MM.1S (cell line): Measurements from ENCODE around the gene COMP.

Experiments
- DNase-seq: peaks from one replicate; pipeline ENCODE4 v3.0.0-alpha.2; 2015
- H2AFZ ChIP-seq: fragments of 300-600 bp; sonication (generic); 2 replicates; pipeline ENCODE4 v1.6.0; 2016; ENCODE audit warnings: antibody characterized with exemption, low read length
- H3F3A ChIP-seq: fragments of 300-600 bp; sonication (generic); 2 replicates; pipeline ENCODE4 v1.6.1; 2016; ENCODE audit warnings: mild to moderate bottlenecking, antibody characterized with exemption, low read length, moderate library complexity, mixed read lengths; ENCODE audit not compliant: insufficient read depth
- H3K27ac ChIP-seq: fragments of 300-600 bp; sonication (generic); 2 replicates; pipeline ENCODE4 v1.5.1; 2016; ENCODE audit warnings: mild to moderate bottlenecking, low read length
- H3K27me3 ChIP-seq: fragments of 300-600 bp; sonication (generic); replicated peaks from 2 replicates; pipeline ENCODE4 v1.6.0; 2016; ENCODE audit warnings: low read length; ENCODE audit not compliant: insufficient read depth
- H3K36me3 ChIP-seq: fragments of 300-600 bp; sonication (generic); replicated peaks from 2 replicates; pipeline ENCODE4 v1.6.1; 2016; ENCODE audit warnings: mild to moderate bottlenecking, low read length, mixed read lengths; ENCODE audit not compliant: insufficient read depth
- H3K4me1 ChIP-seq: fragments of 300-600 bp; sonication (generic); 2 replicates; pipeline ENCODE4 v1.6.1; 2016; ENCODE audit warnings: low read length, mixed read lengths
- H3K4me2 ChIP-seq: fragments of 300-600 bp; sonication (generic); 2 replicates; pipeline ENCODE4 v1.6.0; 2016; ENCODE audit warnings: low read depth, low read length
- H3K4me3 ChIP-seq: fragments of 300-600 bp; sonication (generic); 2 replicates; pipeline ENCODE4 v1.5.1; 2016; ENCODE audit warnings: low read length, mixed read lengths
- H3K79me2 ChIP-seq: fragments of 300-600 bp; sonication (generic); 2 replicates; pipeline ENCODE4 v1.6.1; 2016; ENCODE audit warnings: mixed run types, low read length, mixed read lengths
- H3K9ac ChIP-seq: fragments of 300-600 bp; sonication (generic); 2 replicates; pipeline ENCODE4 v1.6.1; 2016; ENCODE audit warnings: low read length, mixed read lengths
- H3K9me2 ChIP-seq: fragments of 300-600 bp; sonication (generic); replicated peaks from 2 replicates; pipeline ENCODE4 v1.6.1; 2016; ENCODE audit warnings: mild to moderate bottlenecking, low read length, mixed read lengths; ENCODE audit not compliant: insufficient read depth
- H3K9me3 ChIP-seq: fragments of 300-600 bp; sonication (generic); replicated peaks from 2 replicates; pipeline ENCODE4 v1.6.1; 2016; ENCODE audit warnings: mild to moderate bottlenecking, low read length, mixed read lengths; ENCODE audit not compliant: insufficient read depth
- H4K20me1 ChIP-seq: fragments of 300-600 bp; sonication (generic); 2 replicates; pipeline ENCODE4 v1.6.1; 2016; ENCODE audit warnings: mild to moderate bottlenecking, low read length, moderate library complexity, mixed read lengths; ENCODE audit not compliant: insufficient read depth
- EZH2 ChIP-seq: fragments of 300-600 bp; sonication (generic); optimal IDR thresholded peaks from 2 replicates; pipeline ENCODE3; 2017; ENCODE audit warnings: low read depth, mild to moderate bottlenecking, antibody characterized with exemption, low read length, mixed read lengths
- EZH2phosphoT487 ChIP-seq: fragments of 300-600 bp; sonication (generic); IDR thresholded peaks from 2 replicates; pipeline ENCODE4 v1.6.1; 2018; ENCODE audit warnings: antibody characterized with exemption, low read length
- TF ChIP-seq, protein P1 (sequence below): fragments of 300-600 bp; sonication (generic); IDR thresholded peaks from 2 replicates; pipeline ENCODE4 v1.5.1; 2016; ENCODE audit warnings: antibody characterized with exemption, low read length, mixed read lengths

COMP gene

DNA sequence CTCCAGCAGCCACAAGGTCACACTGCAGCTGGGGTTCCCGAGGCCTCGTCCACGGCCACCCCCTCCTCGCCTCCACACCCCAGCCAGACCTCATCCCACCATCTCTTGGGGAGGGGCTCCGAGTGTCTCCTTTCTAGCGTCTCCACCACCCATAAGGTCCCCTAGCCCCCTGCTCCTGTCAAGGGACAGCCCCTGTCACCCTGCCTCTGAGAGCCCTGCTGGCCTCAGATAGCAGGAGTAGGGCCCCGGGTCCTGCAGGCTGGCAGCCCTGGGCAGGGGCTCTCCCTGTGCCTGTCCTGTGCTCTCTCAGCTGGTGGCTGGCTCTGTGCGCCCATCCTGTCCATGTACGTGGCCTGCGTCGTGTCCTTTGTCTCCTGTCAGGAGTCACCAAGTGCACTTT lies 17.0 kb downstream of the COMP start:
- Histone ChIP-seq H2AFZ (no peak overlapping the region), H3K9me3 (no peaks in the 10 kb centered on the region), H3K79me2 (no peaks in the 10 kb centered on the region), H3F3A (no peaks in the 10 kb centered on the region), H3K4me2 (no peak overlapping the region), H3K4me3 (no peak overlapping the region), H3K9ac (no peak overlapping the region), H3K27me3 (no peaks in the 10 kb centered on the region), H3K9me2 (no peaks in the 10 kb centered on the region), H3K36me3 (no peaks in the 10 kb centered on the region), H3K27ac (no peak overlapping the region), H3K4me1 (peaks cover 10% of the 10 kb centered on the region), H4K20me1 (no peaks in the 10 kb centered on the region)
- TF ChIP-seq EZH2phosphoT487: no peak
- no peak for TF ChIP-seq EZH2
- TF ChIP-seq, protein P1, sequence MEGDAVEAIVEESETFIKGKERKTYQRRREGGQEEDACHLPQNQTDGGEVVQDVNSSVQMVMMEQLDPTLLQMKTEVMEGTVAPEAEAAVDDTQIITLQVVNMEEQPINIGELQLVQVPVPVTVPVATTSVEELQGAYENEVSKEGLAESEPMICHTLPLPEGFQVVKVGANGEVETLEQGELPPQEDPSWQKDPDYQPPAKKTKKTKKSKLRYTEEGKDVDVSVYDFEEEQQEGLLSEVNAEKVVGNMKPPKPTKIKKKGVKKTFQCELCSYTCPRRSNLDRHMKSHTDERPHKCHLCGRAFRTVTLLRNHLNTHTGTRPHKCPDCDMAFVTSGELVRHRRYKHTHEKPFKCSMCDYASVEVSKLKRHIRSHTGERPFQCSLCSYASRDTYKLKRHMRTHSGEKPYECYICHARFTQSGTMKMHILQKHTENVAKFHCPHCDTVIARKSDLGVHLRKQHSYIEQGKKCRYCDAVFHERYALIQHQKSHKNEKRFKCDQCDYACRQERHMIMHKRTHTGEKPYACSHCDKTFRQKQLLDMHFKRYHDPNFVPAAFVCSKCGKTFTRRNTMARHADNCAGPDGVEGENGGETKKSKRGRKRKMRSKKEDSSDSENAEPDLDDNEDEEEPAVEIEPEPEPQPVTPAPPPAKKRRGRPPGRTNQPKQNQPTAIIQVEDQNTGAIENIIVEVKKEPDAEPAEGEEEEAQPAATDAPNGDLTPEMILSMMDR: no peak
- no peak for DNase-seq

DNA sequence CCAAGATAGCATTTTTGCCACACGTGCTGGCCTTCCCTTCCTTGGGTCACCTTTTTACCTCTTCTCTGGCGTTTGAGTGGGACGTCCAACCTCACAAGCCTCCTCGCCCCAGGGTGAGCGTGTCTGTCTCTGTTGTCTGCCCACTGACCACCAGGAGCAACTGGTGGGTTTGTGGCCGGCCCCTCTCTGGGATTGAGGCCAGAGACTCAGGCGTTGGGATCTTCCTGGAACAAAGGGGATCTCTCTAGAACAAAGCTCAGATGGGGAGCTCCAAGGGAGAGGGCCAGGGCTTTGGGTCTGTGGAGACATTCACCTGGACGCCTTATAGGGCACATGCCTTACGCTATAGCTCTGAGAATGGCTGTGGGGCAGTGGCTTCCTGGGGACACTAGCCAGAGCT lies 17.4 kb downstream of the COMP start:
- H3F3A ChIP-seq: no peaks in the 10 kb centered on the region
- H4K20me1 ChIP-seq: no peaks in the 10 kb centered on the region
- no peak overlapping the region for H3K27ac ChIP-seq
- no peak overlapping the region for H3K4me2 ChIP-seq
- H3K36me3 ChIP-seq: no peaks in the 10 kb centered on the region
- no peaks in the 10 kb centered on the region for H3K79me2 ChIP-seq
- H3K9me3 ChIP-seq: no peaks in the 10 kb centered on the region
- no peaks in the 10 kb centered on the region for H3K9me2 ChIP-seq
- no peak overlapping the region for H2AFZ ChIP-seq
- TF ChIP-seq EZH2 (no peak), EZH2phosphoT487 (no peak)
- TF ChIP-seq, protein P1: no peak
- H3K9ac ChIP-seq: no peak overlapping the region
- H3K4me1 ChIP-seq: peaks cover 8% of the 10 kb centered on the region
- H3K4me3 ChIP-seq: no peak overlapping the region
- H3K27me3 ChIP-seq: no peaks in the 10 kb centered on the region
- DNase-seq: no peak

DNA sequence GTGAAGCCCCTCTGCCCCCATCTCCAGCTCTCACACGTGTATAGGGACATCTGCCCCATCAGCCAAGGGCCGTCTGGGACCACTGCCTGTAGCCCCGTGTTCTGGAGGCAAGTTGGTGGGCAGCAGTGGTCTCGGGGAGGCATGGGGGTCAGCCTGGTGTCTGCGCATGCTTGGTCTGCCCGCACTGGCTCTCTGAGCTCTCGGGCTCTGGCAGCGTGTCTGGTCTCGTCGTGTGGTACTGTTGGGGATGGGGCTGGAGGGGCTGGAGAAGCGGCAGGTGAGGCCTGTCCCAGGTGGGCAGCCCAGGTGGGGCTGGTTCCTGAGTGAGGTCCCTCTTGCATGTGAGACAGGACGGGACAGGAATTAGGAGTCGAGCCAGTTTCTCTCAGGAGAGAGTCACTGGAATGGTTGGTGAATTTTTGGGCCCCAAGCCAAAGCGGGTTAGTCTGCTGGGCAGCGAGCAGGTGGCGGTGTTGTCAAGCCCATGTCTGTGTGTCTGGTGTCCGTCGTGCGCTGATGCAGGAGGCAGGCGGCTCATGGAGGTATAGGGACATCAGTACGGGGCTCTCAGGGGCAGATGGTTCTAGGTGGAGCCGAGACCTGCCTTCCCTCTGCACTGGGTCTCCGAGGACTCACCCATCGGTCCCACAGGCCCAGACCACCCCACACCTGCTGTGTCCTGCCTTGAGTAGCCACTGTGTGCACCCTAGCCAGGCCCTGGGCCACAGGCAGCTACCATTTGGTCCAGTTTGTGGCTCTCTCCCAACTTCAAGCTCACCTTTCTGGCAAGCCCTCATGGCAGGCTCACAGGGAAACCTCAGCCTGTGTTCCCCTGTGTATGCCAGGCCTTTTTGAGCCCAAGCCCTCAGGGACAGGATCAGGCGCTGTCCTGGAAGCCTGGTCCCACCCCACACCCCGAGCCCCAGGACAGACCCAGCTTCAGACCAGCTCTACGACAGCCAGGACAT lies 18.2 kb downstream of the COMP start:
- H3K9me2 ChIP-seq: no peaks in the 10 kb centered on the region
- no peak for DNase-seq

More for the DNA sequence above, 18.2 kb downstream of the COMP start:
- Histone ChIP-seq H3K9me3 (no peaks in the 10 kb centered on the region), H3F3A (no peaks in the 10 kb centered on the region), H4K20me1 (no peaks in the 10 kb centered on the region), H3K9ac (no peak overlapping the region), H2AFZ (no peak overlapping the region), H3K36me3 (no peaks in the 10 kb centered on the region), H3K4me3 (no peak overlapping the region), H3K4me2 (no peak overlapping the region), H3K27me3 (no peaks in the 10 kb centered on the region), H3K4me1 (peaks cover 3% of the 10 kb centered on the region), H3K79me2 (no peaks in the 10 kb centered on the region), H3K27ac (no peak overlapping the region)
- TF ChIP-seq EZH2 (no peak), EZH2phosphoT487 (no peak)
- TF ChIP-seq, protein P1: no peak
